ENCODE measurements around the gene CFAP92.

Gene CFAP92

DNA sequence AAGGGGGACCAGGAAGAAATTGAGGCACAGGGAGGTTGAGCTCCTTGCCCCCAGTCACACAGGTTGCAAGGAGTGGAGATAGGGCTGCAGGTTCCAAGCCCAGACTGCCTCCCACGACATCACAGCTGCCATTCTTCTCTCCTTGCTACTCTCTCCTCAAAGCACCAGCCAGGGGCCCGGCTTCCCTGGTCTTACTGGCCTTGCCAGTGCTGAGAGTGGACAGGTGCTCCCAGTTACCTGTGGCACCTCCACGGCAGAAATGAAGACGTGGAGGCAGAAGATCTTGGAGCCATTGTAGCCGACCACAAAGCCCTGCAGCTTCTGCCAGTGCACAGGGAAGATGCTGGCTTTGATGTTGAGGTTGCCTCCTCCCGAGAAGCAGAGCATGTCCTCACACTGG, 132.4 kb downstream of the CFAP92 start:
- no peak for DNase-seq

All from left hindlimb (tissue), 1 donor.